UCSD-AML1 (cell line): Measurements from ENCODE around the gene CAMKK1.

Source experiments
- DNase-seq: peaks from one replicate; lab custom pipeline; 2025; ENCODE audit not compliant: unreplicated experiment; lab: John Stamatoyannopoulos, UW

CAMKK1 gene

DNA sequence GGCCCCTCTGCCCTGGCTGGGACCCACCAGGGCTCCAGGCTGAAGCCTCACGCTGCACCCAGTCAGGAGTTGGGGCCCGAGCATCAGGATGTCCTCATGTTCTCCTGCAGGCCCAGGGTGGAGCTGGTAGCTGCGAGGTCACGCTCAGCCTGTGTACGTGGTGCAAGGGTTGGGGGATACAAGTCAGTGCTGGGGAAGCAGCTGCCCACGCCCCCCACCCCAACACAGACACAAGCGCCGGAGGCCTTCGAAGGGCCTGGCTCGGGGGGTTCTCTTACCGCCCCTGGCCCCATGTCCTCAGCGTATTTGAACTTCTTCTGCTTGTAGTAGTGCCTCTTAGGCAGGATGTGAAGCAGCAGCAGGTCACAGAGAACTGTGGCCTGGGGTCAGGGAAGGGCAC is 4.9 kb upstream of the CAMKK1 start:
- no peak for DNase-seq

GRCh38 chr17:3896968-3897235 is 4.0 kb upstream of the CAMKK1 start:
- DNase-seq = no peak

GRCh38 chr17:3896108-3896967 is 3.5 kb upstream of the CAMKK1 start:
- no peak for DNase-seq

- no peak for DNase-seq
Measured at GRCh38 chr17:3895354-3895753, 2.5 kb upstream of the CAMKK1 start.

- peak; percentile 39 for DNase-seq
Measured at GRCh38 chr17:3894911-3895343, 2.1 kb upstream of the CAMKK1 start.

DNA sequence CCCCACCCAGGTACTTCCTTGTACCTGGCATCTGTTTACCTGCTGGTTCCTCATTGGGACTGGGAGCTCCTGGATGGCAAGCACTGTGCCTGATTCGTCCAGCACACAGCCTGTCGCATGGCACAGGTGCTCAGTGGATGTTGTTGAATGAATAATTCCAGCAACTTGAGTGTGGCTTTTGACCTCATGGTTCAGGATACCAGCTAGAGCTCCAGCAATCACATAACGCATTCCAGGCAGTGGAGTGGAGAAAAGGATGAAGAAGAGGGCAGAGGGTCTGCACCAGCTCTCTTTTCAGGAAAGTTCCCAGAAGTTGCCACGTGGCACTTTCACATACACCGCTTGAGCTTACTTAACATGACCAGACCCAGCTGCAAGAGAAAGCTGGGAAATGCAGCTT is 1.3 kb upstream of the CAMKK1 start:
- no peak for DNase-seq

- no peak for DNase-seq
Measured at GRCh38 chr17:3893720-3894116, 865 bp upstream of the CAMKK1 start.

DNA sequence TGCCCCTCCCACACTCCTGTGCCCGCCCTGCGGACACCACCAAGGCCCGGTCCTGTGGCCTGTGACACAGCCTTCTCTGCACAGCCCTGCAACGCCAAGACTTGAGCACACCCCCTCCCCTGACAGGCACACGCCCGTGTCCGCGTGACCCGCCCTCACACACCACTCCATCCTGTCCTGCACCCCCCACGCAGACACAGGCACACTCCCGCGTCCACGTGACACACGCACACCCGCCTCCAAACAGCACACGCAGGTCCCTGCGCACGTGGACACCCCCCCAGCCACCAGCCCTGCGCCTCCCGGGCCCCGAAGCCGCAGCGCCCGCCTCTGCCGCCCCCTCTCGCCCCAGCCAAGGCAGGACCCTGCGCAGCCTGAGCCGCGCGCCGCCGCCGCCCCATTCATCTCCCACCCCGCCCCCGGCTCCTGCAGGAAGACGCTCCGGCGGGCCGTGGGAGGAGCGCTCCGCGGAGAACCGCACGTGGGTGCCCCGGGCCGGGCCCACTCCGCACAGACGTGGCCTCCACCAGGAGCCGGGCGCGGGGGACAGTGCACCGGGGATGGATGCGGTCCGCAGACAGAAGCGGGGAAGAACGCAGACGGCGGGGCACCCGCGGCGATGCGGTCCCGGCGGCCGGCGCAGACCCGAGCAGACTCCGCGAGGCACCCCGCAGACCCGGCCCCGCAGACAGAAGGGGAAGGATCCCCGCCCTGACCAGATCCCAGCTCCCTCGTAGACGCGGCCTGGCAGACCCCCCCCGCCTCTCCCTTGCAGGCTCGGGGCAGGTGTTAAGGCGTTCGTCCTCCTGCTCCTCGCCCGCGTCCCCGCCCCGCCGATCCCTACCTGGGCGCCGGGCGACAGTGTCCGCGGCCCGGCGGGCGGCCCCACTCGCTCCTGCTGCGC is 506 bp downstream of the CAMKK1 start:
- peak; percentile 86 for DNase-seq

DNA sequence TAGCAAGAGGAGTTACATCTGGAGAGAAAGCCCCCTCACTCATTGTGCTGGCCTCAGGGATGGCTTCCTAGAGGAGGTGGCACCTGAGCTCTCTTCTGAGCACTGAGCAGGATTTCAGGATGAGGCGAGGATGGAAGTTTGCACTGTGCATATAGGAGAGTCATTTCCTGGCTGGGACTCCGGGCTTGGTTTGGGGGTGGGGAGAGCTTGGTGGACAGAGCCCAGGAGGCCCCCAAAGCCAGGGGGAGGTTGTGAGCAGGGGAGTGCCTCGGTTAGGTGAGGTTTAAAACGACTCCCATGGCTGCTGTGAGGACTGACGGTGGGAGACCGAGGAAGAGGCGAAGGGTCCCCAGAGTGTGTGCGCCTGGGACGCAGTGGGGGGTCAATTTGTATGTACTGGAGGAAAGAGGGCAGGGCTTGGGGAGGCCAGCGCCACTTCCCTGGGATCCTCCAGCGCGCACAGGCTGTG is 1.2 kb downstream of the CAMKK1 start:
- no peak for DNase-seq

- no peak for DNase-seq
Measured at GRCh38 chr17:3890878-3891219, 2.0 kb downstream of the CAMKK1 start.

GRCh38 chr17:3890082-3890877 is 2.6 kb downstream of the CAMKK1 start:
- no peak for DNase-seq

GRCh38 chr17:3889325-3890012 is 3.4 kb downstream of the CAMKK1 start:
- no peak for DNase-seq

DNA sequence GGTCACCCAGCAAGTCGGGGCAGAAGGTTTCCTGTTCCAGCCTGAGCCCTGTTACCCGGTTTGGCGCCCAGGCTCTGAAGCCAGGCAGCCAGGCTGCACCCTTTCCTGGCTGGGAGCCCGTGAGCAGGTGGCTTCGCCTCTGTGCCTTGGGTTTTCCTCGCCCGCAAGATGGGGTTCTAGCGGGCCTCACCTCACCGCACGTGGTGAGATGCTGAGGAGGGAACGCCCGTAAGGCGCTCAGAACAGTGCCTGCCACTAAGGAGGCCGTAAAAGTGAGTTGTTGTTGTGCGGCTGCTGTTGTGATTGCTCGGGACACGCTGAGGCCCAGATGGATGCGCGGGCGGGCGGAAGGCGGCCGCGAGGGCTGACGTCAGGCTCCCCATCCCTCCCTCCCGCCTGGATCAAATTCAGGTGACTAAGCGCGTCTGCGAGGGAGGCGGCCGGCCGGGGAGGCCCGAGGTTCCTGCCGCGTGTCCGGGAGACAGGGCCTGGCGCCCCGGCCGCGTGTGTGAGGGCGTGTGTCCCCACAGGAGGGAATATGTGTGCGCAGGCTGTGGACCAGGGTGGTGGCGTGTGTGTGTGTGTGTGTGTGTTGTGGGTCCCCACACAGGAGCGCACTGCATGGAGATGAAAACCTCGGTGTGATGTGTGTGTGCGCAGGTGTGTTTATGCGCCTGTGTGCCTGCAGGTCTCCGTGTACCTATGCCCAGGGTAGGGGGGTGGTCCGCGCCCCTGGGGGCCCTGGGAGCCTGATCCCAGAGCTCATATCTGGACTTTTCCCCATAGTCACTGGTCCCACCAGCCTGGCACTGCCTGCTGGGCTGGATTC is 4.3 kb downstream of the CAMKK1 start:
- no peak for DNase-seq

- no peak for DNase-seq
Measured at GRCh38 chr17:3887804-3888203, 5.0 kb downstream of the CAMKK1 start.

- no peak for DNase-seq
Measured at GRCh38 chr17:3887394-3887793, 5.5 kb downstream of the CAMKK1 start.

GRCh38 chr17:3886776-3887175 is 6.1 kb downstream of the CAMKK1 start:
- DNase-seq = peak; percentile 57

GRCh38 chr17:3885970-3886369 is 6.9 kb downstream of the CAMKK1 start:
- DNase-seq = no peak

DNA sequence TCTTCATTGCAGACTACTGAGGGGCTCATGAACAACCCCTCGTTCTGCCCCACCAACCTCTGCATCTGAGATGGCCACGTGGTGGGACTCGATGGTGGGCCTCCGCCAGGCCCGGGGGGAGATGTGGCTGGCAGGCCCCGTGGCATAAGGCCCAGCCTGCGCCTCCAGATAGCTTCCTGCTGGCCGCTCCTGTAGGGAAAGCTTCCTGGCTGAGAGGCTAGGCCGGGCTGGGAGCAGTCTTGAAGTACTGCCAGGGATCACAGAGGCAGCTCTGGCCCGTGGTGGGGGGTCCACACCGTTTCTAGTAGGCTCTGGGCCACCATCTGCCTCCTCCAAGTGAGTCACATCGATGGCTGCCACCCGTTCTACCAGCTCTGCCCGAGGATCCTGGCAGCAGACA is 7.6 kb downstream of the CAMKK1 start:
- no peak for DNase-seq

DNA sequence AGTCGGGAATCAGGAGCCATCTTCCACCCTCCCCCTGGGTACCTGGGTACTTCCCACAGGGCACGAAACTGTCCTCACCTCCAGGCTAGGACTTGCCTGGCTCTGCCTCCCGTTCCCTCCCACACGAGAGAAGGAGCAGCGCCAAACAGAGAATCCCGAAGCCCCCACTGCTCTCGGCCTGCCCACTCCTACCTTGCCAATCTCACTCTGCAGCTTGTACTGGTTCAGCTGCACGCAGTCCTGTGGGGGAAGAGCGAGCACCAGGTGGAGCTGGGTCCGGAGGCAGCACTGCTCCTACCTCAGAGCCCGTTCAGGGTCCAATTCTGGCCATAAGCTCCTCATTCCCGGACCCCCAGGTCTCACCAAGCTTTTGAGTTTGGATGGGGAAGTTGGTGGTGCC is 8.7 kb downstream of the CAMKK1 start:
- DNase-seq = no peak

DNA sequence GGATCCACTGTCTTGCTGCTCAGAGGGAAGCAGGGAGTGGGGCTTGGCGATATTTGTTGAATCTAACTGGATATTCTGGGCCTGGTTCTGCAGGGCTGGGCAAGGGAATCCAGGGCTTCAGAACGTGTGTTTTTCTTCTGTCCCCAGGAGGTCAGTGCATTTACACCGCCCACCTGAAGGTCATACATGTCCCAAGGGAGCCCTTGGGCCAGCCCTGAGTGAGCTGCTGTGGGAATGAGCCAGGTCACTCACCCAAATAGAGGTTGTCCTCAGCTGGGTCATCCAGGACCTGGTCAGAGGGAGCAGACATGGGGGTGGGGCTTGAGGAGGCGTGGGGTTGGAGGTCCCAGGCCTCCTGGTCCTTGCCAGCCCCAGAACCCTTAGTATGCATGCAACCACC is 10.6 kb downstream of the CAMKK1 start:
- DNase-seq = no peak
